Testis (tissue), 3 donors: Measurements from ENCODE around the gene FAM222B. TPM values are rescaled to one million over a fixed set of nuclear protein-coding genes. Genes with fewer than 3 reads are reported as not detected.

Source experiments
- DNase-seq: peaks from one replicate; pipeline ENCODE4 v3.0.0-alpha.2; 2019
- H3K27ac ChIP-seq, 2 donors: fragments of 200-600 bp; sonication (generic); one replicate each; pipeline ENCODE4 v1.5.1; 2019
- H3K27me3 ChIP-seq: fragments of 200-600 bp; sonication (generic); one replicate; pipeline ENCODE4 v1.5.1; 2019
- H3K36me3 ChIP-seq: fragments of 200-600 bp; sonication (generic); one replicate; pipeline ENCODE4 v1.5.1; 2017; ENCODE audit warnings: low read depth; ENCODE audit errors: missing control alignments
- H3K4me1 ChIP-seq: fragments of 200-600 bp; sonication (generic); one replicate; pipeline ENCODE4 v1.5.1; 2019
- H3K4me3 ChIP-seq, 2 donors: fragments of 200-600 bp; sonication (generic); one replicate each; pipeline ENCODE4 v1.5.1; 2017 to 2019
- H3K9me3 ChIP-seq: fragments of 200-600 bp; sonication (generic); one replicate; pipeline ENCODE4 v1.5.1; 2017
- CTCF ChIP-seq, 3 experiments: fragments of 450-650 bp in 2 of 3; fragments of 200-600 bp in 1 of 3; sonication (generic) in 1 of 3; IDR thresholded peaks; one replicate each; pipeline ENCODE4 v1.5.1; 2016 to 2019; ENCODE audit warnings: antibody characterized with exemption in 3 of 3, mild to moderate bottlenecking in 2 of 3, moderate library complexity in 1 of 3
- POLR2A ChIP-seq: fragments of 450-650 bp; IDR thresholded peaks from one replicate; pipeline ENCODE4 v1.6.1; 2017; ENCODE audit warnings: antibody characterized with exemption, mild to moderate bottlenecking, moderate library complexity
- WGBS, 2 donors: methylation state at CpG; one replicate each; pipeline ENCODE4 v1.1.5; 2018; 5-methylcytosine and 5-hydroxymethylcytosine counted together
- intact Hi-C: fragments of 100-400 bp; cut with DNase I; formaldehyde crosslinking; loops from one replicate; pipeline ENCODE4 v1.15.1; 2023; ENCODE audit warnings: low total_unique reads
- polyA plus RNA-seq: library from polyadenylated mRNA; stranded (reverse); fragments of 350-450 nt; fragmentation: Illumina TruSeq; extraction: RNeasy Lipid Tissue Mini Kit (QIAGEN cat#74804); gene quantifications from one replicate; pipeline ENCODE4 v1.2.3, GENCODE V29; 2014; ENCODE audit warnings: low read depth, low replicate concordance; ENCODE audit not compliant: insufficient read depth
- total RNA-seq, 2 donors: library from RNA; depleted of rRNA; stranded (reverse); fragments of >200 nt; gene quantifications; one replicate each; pipeline ENCODE4 v1.2.3, GENCODE V29; 2016

FAM222B gene
- total and polyA plus RNA-seq, 3 donors from 2014 or later = 69.6 to 84.5 (median 74.5) TPM

- TF ChIP-seq POLR2A (no peak), CTCF (IDR thresholded peaks at IDR 0.05) (no peak)
- no peaks in the 10 kb centered on the region for H3K36me3 ChIP-seq
- WGBS, 2 donors = 90 to 91% methylated on average over 13 of the region's 13 CpGs
- H3K4me3 ChIP-seq = no peak overlapping the region
- no peak overlapping the region for H3K27ac ChIP-seq
- no peaks in the 10 kb centered on the region for H3K4me1 ChIP-seq
- no peaks in the 10 kb centered on the region for H3K27me3 ChIP-seq
- no peaks in the 10 kb centered on the region for H3K9me3 ChIP-seq
- DNase-seq = no peak
- intact Hi-C loops = no loop called here
Observed at GRCh38 chr17:28865946-28866752, 23.6 kb upstream of the FAM222B start.

DNA sequence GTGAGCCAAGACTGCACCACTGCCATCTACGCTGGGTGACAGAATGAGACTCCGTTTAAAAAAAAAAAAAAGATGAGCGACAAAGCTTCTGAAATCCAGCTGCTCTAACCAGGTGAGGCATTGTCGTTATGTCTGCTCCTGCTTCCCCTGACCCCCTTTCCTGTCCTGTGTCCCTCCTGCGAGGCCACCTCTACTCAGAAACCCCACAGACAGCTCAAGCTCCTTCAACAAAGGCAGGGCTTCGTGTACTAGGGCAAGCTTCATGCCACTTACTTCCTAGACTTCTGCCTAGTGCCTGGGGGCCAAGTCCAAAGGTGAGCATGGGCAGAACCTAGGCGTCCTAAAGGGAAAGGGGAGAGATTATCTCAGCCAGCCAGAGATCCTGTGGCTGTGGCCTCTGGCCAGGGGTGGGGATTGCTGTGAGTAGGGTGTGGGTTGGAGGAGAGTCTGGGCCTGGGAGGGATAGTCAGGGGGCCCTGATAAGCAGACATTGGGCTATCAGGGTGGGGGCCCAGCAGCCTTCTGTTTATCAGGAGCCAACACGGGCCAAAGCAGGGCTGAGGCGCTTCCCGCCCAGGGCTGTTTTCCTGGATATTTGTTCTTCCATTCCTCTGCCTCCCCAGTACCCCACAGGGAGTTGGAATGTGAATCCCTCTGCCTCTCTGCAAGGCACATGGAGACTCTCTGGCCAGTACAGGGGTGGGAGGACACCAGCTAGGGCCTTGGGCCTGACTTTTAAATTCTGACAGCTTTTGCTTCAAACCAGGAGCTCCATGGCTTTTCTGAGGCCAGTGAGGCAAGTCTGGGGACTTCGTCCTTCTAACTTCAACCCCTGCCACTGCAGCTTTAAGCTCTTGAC lies 22.6 kb upstream of the FAM222B start:
- Histone ChIP-seq H3K27ac (no peak overlapping the region), H3K9me3 (no peaks in the 10 kb centered on the region), H3K4me3 (no peak overlapping the region), H3K4me1 (no peaks in the 10 kb centered on the region), H3K36me3 (no peaks in the 10 kb centered on the region), H3K27me3 (no peaks in the 10 kb centered on the region)
- WGBS, 2 donors = 89 to 94% methylated on average over 10 to 11 of the region's 11 CpGs
- DNase-seq = no peak
- intact Hi-C loops = no loop called here
- no peak for TF ChIP-seq POLR2A
- TF ChIP-seq CTCF (IDR thresholded peaks at IDR 0.05) = no peak

- intact Hi-C loops = no loop called here
- DNase-seq = no peak
Observed at GRCh38 chr17:28863953-28864352, 21.4 kb upstream of the FAM222B start.

GRCh38 chr17:28862561-28862960 lies 20.0 kb upstream of the FAM222B start:
- H3K27me3 ChIP-seq = no peaks in the 10 kb centered on the region
- no peaks in the 10 kb centered on the region for H3K4me1 ChIP-seq
- DNase-seq = no peak
- 93 to 98% methylated on average over 2 to 3 of the region's 3 CpGs for WGBS, 2 donors
- no peaks in the 10 kb centered on the region for H3K9me3 ChIP-seq
- TF ChIP-seq POLR2A (no peak), CTCF (IDR thresholded peaks at IDR 0.05) (no peak)
- no peak overlapping the region for H3K4me3 ChIP-seq
- H3K36me3 ChIP-seq = no peaks in the 10 kb centered on the region
- H3K27ac ChIP-seq = no peak overlapping the region
- intact Hi-C loops = no loop called here

More at GRCh38 chr17:28863953-28864352, 21.4 kb upstream of the FAM222B start:
- 83 to 87% methylated on average over 1 of the region's 1 CpG for WGBS, 2 donors
- Histone ChIP-seq H3K27me3 (no peaks in the 10 kb centered on the region), H3K9me3 (no peaks in the 10 kb centered on the region), H3K4me3 (no peak overlapping the region), H3K36me3 (no peaks in the 10 kb centered on the region), H3K4me1 (no peaks in the 10 kb centered on the region), H3K27ac (no peak overlapping the region)
- TF ChIP-seq POLR2A (no peak), CTCF (IDR thresholded peaks at IDR 0.05) (no peak)
